ENCODE results near the gene CIPC. TPM values are rescaled to one million over a fixed set of nuclear protein-coding genes. Genes with fewer than 3 reads are reported as not detected.

Gene CIPC
- total RNA-seq, 1 donor from 2014 or later, result 22.3 TPM

DNA sequence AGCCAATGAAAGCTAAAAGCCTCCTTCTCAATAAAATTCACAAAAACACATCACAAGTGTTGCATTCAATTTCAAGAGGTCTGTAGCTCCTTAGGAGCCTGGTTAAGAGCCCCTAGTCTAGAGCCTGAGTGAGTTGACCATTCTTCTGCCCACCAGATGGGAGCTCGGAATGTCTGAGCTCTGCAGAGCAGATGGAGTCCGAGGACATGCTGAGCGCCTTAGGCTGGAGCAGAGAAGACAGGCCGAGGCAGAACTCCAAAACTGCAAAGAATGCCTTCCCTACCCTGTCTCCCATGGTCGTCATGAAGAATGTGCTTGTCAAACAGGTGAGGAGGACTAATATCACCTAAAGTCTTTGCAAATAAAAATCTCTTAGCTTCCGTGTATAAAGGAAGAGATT, 11.6 kb downstream of the CIPC start:
- H3K27me3 Mint-ChIP-seq (ENCODE audit: unreplicated experiment), result peaks cover 4% of the 10 kb centered on the region
- H3K27ac Mint-ChIP-seq (ENCODE audit: unreplicated experiment), result peak overlapping the region; percentile 80
- H3K36me3 Mint-ChIP-seq (ENCODE audit: unreplicated experiment), result no peaks in the 10 kb centered on the region
- H3K9me3 Mint-ChIP-seq (ENCODE audit: unreplicated experiment), result no peaks in the 10 kb centered on the region
- peaks cover 33% of the 10 kb centered on the region for H3K4me1 Mint-ChIP-seq (ENCODE audit: low read depth, unreplicated experiment)
- no peak overlapping the region for H3K4me3 Mint-ChIP-seq (ENCODE audit: unreplicated experiment)
- no peak for DNase-seq
- TF ChIP-seq, protein P1, sequence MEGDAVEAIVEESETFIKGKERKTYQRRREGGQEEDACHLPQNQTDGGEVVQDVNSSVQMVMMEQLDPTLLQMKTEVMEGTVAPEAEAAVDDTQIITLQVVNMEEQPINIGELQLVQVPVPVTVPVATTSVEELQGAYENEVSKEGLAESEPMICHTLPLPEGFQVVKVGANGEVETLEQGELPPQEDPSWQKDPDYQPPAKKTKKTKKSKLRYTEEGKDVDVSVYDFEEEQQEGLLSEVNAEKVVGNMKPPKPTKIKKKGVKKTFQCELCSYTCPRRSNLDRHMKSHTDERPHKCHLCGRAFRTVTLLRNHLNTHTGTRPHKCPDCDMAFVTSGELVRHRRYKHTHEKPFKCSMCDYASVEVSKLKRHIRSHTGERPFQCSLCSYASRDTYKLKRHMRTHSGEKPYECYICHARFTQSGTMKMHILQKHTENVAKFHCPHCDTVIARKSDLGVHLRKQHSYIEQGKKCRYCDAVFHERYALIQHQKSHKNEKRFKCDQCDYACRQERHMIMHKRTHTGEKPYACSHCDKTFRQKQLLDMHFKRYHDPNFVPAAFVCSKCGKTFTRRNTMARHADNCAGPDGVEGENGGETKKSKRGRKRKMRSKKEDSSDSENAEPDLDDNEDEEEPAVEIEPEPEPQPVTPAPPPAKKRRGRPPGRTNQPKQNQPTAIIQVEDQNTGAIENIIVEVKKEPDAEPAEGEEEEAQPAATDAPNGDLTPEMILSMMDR (IDR thresholded peaks at IDR 0.05; ENCODE audit: partially characterized antibody, unreplicated experiment), result no peak

- H3K36me3 Mint-ChIP-seq (ENCODE audit: unreplicated experiment), result no peaks in the 10 kb centered on the region
- H3K27ac Mint-ChIP-seq (ENCODE audit: unreplicated experiment), result peak overlapping the region; percentile 80
- TF ChIP-seq, protein P1 (IDR thresholded peaks at IDR 0.05; ENCODE audit: partially characterized antibody, unreplicated experiment), result no peak
- peaks cover 29% of the 10 kb centered on the region for H3K4me1 Mint-ChIP-seq (ENCODE audit: low read depth, unreplicated experiment)
- peaks cover 4% of the 10 kb centered on the region for H3K27me3 Mint-ChIP-seq (ENCODE audit: unreplicated experiment)
- H3K4me3 Mint-ChIP-seq (ENCODE audit: unreplicated experiment), result no peak overlapping the region
- no peak for DNase-seq
- no peaks in the 10 kb centered on the region for H3K9me3 Mint-ChIP-seq (ENCODE audit: unreplicated experiment)
Observed at GRCh38 chr14:77110286-77110685, 12.2 kb downstream of the CIPC start.

GRCh38 chr14:77111021-77111420, 13.0 kb downstream of the CIPC start:
- Mint-ChIP-seq H3K4me3 (ENCODE audit: unreplicated experiment) (no peak overlapping the region), H3K36me3 (ENCODE audit: unreplicated experiment) (no peaks in the 10 kb centered on the region), H3K27ac (ENCODE audit: unreplicated experiment) (peak overlapping the region; percentile 31)

GRCh38 chr14:77113644-77114043, 15.6 kb downstream of the CIPC start:
- H3K27me3 Mint-ChIP-seq (ENCODE audit: unreplicated experiment), result peaks cover 4% of the 10 kb centered on the region
- no peaks in the 10 kb centered on the region for H3K36me3 Mint-ChIP-seq (ENCODE audit: unreplicated experiment)
- peaks cover 28% of the 10 kb centered on the region for H3K4me1 Mint-ChIP-seq (ENCODE audit: low read depth, unreplicated experiment)
- no peak overlapping the region for H3K27ac Mint-ChIP-seq (ENCODE audit: unreplicated experiment)
- TF ChIP-seq, protein P1 (IDR thresholded peaks at IDR 0.05; ENCODE audit: partially characterized antibody, unreplicated experiment), result no peak
- no peak overlapping the region for H3K4me3 Mint-ChIP-seq (ENCODE audit: unreplicated experiment)
- H3K9me3 Mint-ChIP-seq (ENCODE audit: unreplicated experiment), result no peaks in the 10 kb centered on the region
- DNase-seq, result no peak

More at GRCh38 chr14:77111021-77111420, 13.0 kb downstream of the CIPC start:
- peaks cover 29% of the 10 kb centered on the region for H3K4me1 Mint-ChIP-seq (ENCODE audit: low read depth, unreplicated experiment)
- no peak for DNase-seq
- H3K27me3 Mint-ChIP-seq (ENCODE audit: unreplicated experiment), result peaks cover 4% of the 10 kb centered on the region
- TF ChIP-seq, protein P1 (IDR thresholded peaks at IDR 0.05; ENCODE audit: partially characterized antibody, unreplicated experiment), result no peak
- no peaks in the 10 kb centered on the region for H3K9me3 Mint-ChIP-seq (ENCODE audit: unreplicated experiment)

- Mint-ChIP-seq H3K36me3 (ENCODE audit: unreplicated experiment) (no peaks in the 10 kb centered on the region), H3K4me3 (ENCODE audit: unreplicated experiment) (no peak overlapping the region), H3K27ac (ENCODE audit: unreplicated experiment) (no peak overlapping the region), H3K9me3 (ENCODE audit: unreplicated experiment) (no peaks in the 10 kb centered on the region), H3K4me1 (ENCODE audit: low read depth, unreplicated experiment) (peaks cover 19% of the 10 kb centered on the region), H3K27me3 (ENCODE audit: unreplicated experiment) (peaks cover 4% of the 10 kb centered on the region)
- TF ChIP-seq, protein P1 (IDR thresholded peaks at IDR 0.05; ENCODE audit: partially characterized antibody, unreplicated experiment), result no peak
- no peak for DNase-seq
Observed at GRCh38 chr14:77114609-77115008, 16.6 kb downstream of the CIPC start.

Measured in glutamatergic neuron (in vitro differentiated cells).